Loucy (cell line): Measurements from ENCODE around the gene ANKRD18A.

Experiments used
- H2AFZ ChIP-seq: fragments of 200-600 bp; sonication (generic); 2 replicates; pipeline ENCODE4 v1.6.0; 2016; ENCODE audit warnings: antibody characterized with exemption, mild to moderate bottlenecking, low read length, moderate library complexity
- H3F3A ChIP-seq: fragments of 200-600 bp; 2 replicates; pipeline ENCODE4 v1.6.0; 2016; ENCODE audit warnings: antibody characterized with exemption, low read depth, mild to moderate bottlenecking
- H3K27me3 ChIP-seq: fragments of 200-600 bp; sonication (generic); 2 replicates; pipeline ENCODE4 v1.6.1; 2014; ENCODE audit warnings: low read length, mild to moderate bottlenecking; ENCODE audit not compliant: insufficient read depth, poor library complexity, severe bottlenecking
- H3K36me3 ChIP-seq: fragments of 200-600 bp; sonication (generic); 2 replicates; pipeline ENCODE4 v1.6.1; 2016; ENCODE audit warnings: low read length; ENCODE audit not compliant: insufficient read depth
- H3K4me1 ChIP-seq: fragments of 200-600 bp; sonication (generic); 2 replicates; pipeline ENCODE4 v1.5.1; 2014; ENCODE audit warnings: low read length, mild to moderate bottlenecking; ENCODE audit not compliant: insufficient read depth, poor library complexity, severe bottlenecking
- H3K4me2 ChIP-seq: fragments of 200-600 bp; sonication (generic); 2 replicates; pipeline ENCODE4 v1.6.0; 2014; ENCODE audit warnings: antibody characterized with exemption, low read length, low read depth, mild to moderate bottlenecking; ENCODE audit not compliant: poor library complexity, severe bottlenecking
- H3K4me3 ChIP-seq: fragments of 200-600 bp; sonication (generic); 2 replicates; pipeline ENCODE4 v1.5.1; 2014; ENCODE audit warnings: low read length, mild to moderate bottlenecking, mixed read lengths; ENCODE audit not compliant: poor library complexity, severe bottlenecking
- H3K79me2 ChIP-seq: fragments of 200-600 bp; sonication (generic); 2 replicates; pipeline ENCODE4 v1.6.1; 2014; ENCODE audit warnings: low read length; ENCODE audit not compliant: insufficient read depth
- H3K9ac ChIP-seq: fragments of 200-600 bp; sonication (generic); 2 replicates; pipeline ENCODE4 v1.6.0; 2014; ENCODE audit warnings: mild to moderate bottlenecking, low read depth, low read length, moderate library complexity; ENCODE audit not compliant: poor library complexity, severe bottlenecking
- H3K9me2 ChIP-seq: fragments of 200-600 bp; sonication (generic); replicated peaks from 2 replicates; pipeline ENCODE4 v1.6.1; 2016; ENCODE audit warnings: low read depth, low read length, mixed read lengths
- H3K9me3 ChIP-seq: fragments of 200-600 bp; sonication (generic); 2 replicates; pipeline ENCODE4 v1.6.1; 2014; ENCODE audit warnings: mild to moderate bottlenecking, antibody characterized with exemption, low read length, low read depth; ENCODE audit not compliant: insufficient read depth
- H4K20me1 ChIP-seq: fragments of 200-600 bp; sonication (generic); 2 replicates; pipeline ENCODE4 v1.6.0; 2014; ENCODE audit warnings: antibody characterized with exemption, low read length, mild to moderate bottlenecking; ENCODE audit not compliant: insufficient read depth, poor library complexity, severe bottlenecking
- EZH2phosphoT487 ChIP-seq: fragments of 200-600 bp; IDR thresholded peaks from 2 replicates; pipeline ENCODE4 v1.6.1; 2018; ENCODE audit warnings: antibody characterized with exemption, mild to moderate bottlenecking, moderate library complexity, borderline replicate concordance
- TF ChIP-seq, protein P1 (sequence below): fragments of 200-600 bp; sonication (generic); conservative IDR thresholded peaks from 2 replicates; pipeline ENCODE4 v1.5.1; 2014; ENCODE audit warnings: mild to moderate bottlenecking, antibody characterized with exemption, low read length

Gene ANKRD18A

GRCh38 chr9:38639577-38639940 lies 19.2 kb upstream of the ANKRD18A start:
- TF ChIP-seq, protein P1, sequence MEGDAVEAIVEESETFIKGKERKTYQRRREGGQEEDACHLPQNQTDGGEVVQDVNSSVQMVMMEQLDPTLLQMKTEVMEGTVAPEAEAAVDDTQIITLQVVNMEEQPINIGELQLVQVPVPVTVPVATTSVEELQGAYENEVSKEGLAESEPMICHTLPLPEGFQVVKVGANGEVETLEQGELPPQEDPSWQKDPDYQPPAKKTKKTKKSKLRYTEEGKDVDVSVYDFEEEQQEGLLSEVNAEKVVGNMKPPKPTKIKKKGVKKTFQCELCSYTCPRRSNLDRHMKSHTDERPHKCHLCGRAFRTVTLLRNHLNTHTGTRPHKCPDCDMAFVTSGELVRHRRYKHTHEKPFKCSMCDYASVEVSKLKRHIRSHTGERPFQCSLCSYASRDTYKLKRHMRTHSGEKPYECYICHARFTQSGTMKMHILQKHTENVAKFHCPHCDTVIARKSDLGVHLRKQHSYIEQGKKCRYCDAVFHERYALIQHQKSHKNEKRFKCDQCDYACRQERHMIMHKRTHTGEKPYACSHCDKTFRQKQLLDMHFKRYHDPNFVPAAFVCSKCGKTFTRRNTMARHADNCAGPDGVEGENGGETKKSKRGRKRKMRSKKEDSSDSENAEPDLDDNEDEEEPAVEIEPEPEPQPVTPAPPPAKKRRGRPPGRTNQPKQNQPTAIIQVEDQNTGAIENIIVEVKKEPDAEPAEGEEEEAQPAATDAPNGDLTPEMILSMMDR = no peak
- no peak for TF ChIP-seq EZH2phosphoT487
- Histone ChIP-seq H3K9me2 (no peaks in the 10 kb centered on the region), H3K36me3 (no peaks in the 10 kb centered on the region), H3F3A (no peaks in the 10 kb centered on the region), H3K4me2 (no peak overlapping the region), H3K27me3 (no peaks in the 10 kb centered on the region), H3K9me3 (no peaks in the 10 kb centered on the region), H3K4me1 (no peaks in the 10 kb centered on the region), H2AFZ (no peak overlapping the region), H3K79me2 (no peaks in the 10 kb centered on the region), H4K20me1 (no peaks in the 10 kb centered on the region), H3K4me3 (no peak overlapping the region), H3K9ac (no peak overlapping the region)

DNA sequence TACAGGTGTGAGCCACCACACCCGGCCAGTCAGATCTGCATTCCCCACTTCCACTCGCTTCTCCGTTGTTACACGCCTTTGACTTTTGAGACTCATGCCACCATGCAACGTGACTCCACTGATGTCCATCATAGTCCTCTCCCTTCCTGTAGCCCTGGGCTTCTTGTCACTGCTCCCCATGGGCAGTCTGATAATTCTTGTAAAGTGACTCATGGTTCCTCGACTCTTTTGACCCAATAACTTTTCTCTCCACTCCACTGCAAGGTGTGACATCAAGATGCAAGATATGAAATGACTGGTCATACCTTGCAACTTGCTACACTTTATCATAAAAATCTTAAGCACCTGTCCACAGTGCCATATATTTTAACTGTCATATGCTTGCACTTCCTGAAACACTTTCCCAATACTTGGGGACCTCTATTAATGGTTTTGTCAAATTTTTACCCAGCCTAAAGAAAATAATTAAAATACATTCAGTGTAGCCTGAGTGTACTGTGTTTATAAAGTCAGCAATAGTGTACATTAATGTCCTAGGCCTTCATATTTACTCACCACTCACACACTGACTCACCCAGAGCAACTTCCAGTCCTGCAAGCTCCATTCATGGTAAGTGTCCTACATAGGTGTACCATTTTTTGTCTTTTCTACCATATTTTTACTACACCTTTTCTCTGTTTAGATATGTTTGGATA lies 18.6 kb upstream of the ANKRD18A start:
- H3K9ac ChIP-seq = no peak overlapping the region
- no peak overlapping the region for H3K4me2 ChIP-seq
- no peaks in the 10 kb centered on the region for H3K4me1 ChIP-seq
- no peaks in the 10 kb centered on the region for H3K27me3 ChIP-seq
- H2AFZ ChIP-seq = no peak overlapping the region
- H4K20me1 ChIP-seq = no peaks in the 10 kb centered on the region
- H3K9me2 ChIP-seq = no peaks in the 10 kb centered on the region
- no peaks in the 10 kb centered on the region for H3K79me2 ChIP-seq
- H3K9me3 ChIP-seq = no peaks in the 10 kb centered on the region
- H3F3A ChIP-seq = no peaks in the 10 kb centered on the region
- TF ChIP-seq, protein P1 = no peak
- TF ChIP-seq EZH2phosphoT487 = no peak
- no peak overlapping the region for H3K4me3 ChIP-seq
- no peaks in the 10 kb centered on the region for H3K36me3 ChIP-seq

GRCh38 chr9:38634315-38634714 lies 13.9 kb upstream of the ANKRD18A start:
- TF ChIP-seq EZH2phosphoT487 = no peak
- TF ChIP-seq, protein P1 = no peak
- Histone ChIP-seq H3F3A (no peaks in the 10 kb centered on the region), H3K36me3 (no peaks in the 10 kb centered on the region), H3K9ac (no peak overlapping the region), H3K79me2 (no peaks in the 10 kb centered on the region), H4K20me1 (no peaks in the 10 kb centered on the region), H2AFZ (no peak overlapping the region), H3K4me2 (no peak overlapping the region), H3K27me3 (no peaks in the 10 kb centered on the region), H3K4me1 (no peaks in the 10 kb centered on the region), H3K4me3 (no peak overlapping the region), H3K9me3 (no peaks in the 10 kb centered on the region), H3K9me2 (no peaks in the 10 kb centered on the region)
